IMR-90 (cell line): ENCODE results near the gene ATG9A. TPM values are rescaled to one million over a fixed set of nuclear protein-coding genes. Genes with fewer than 3 reads are reported as not detected.
A peak's percentile ranks its signal among the peaks of the same experiment; 100 is the strongest.

Source experiments
- ATAC-seq: fragments of 200-7000 bp; cut with Tn5 transposase; 2 replicates; pipeline ENCODE4 v1.9.1; 2020; ENCODE audit warnings: low read depth, mild to moderate bottlenecking, moderate library complexity
- BruUV-seq: library from RNA; stranded (reverse); fragments of 400-500 nt; replicated peaks from 2 replicates; lab custom pipeline; 2021; lab: Mats Ljungman, UMichigan
- CTCF ChIA-PET: fragments of 300-600 bp; formaldehyde crosslinking; extraction: SDS; loops from one replicate; lab custom pipeline; 2021; ENCODE audit warnings: antibody characterized with exemption; lab: Yijun Ruan, JAX
- POLR2A ChIA-PET: fragments of 300-600 bp; sonication (Branson Sonifier 250); formaldehyde crosslinking; loops from one replicate; lab custom pipeline; 2022; ENCODE audit warnings: antibody characterized with exemption; ENCODE audit not compliant: unreplicated experiment; lab: Charles Lee
- DNase-seq: peaks from one replicate; pipeline ENCODE4 v3.0.0; 2013
- H2AFZ ChIP-seq: replicated peaks from 2 replicates; pipeline ENCODE3; 2013; ENCODE audit warnings: low read length, mild to moderate bottlenecking; ENCODE audit not compliant: poor library complexity
- H2AK5ac ChIP-seq: 2 replicates; pipeline ENCODE4 v1.6.1; 2013; ENCODE audit warnings: low read depth, low read length, inconsistent platforms
- H2AK9ac ChIP-seq: replicated peaks from 2 replicates; pipeline ENCODE3; 2013; ENCODE audit warnings: mild to moderate bottlenecking, low read depth, low read length, moderate library complexity; ENCODE audit not compliant: poor library complexity
- H2BK120ac ChIP-seq: 2 replicates; pipeline ENCODE4 v1.6.1; 2013; ENCODE audit warnings: low read depth, low read length, inconsistent platforms
- H2BK15ac ChIP-seq: 3 replicates; pipeline ENCODE4 v1.6.1; 2013; ENCODE audit warnings: low read depth, low read length, inconsistent platforms
- H2BK20ac ChIP-seq: 2 replicates; pipeline ENCODE4 v1.6.1; 2013; ENCODE audit warnings: low read depth, mild to moderate bottlenecking, inconsistent platforms, low read length, moderate library complexity
- H2BK5ac ChIP-seq: 2 replicates; pipeline ENCODE4 v1.6.1; 2013; ENCODE audit warnings: mild to moderate bottlenecking, low read depth, low read length, inconsistent platforms; ENCODE audit not compliant: poor library complexity, severe bottlenecking
- H3K14ac ChIP-seq: replicated peaks from 2 replicates; pipeline ENCODE4 v1.6.1; 2013; ENCODE audit warnings: low read depth, low read length, inconsistent platforms
- H3K18ac ChIP-seq: 2 replicates; pipeline ENCODE4 v1.6.1; 2013; ENCODE audit warnings: low read depth, low read length, control low read depth
- H3K23ac ChIP-seq: 2 replicates; pipeline ENCODE4 v1.6.1; 2013; ENCODE audit warnings: low read depth, low read length, inconsistent platforms
- H3K27ac ChIP-seq: 2 replicates; pipeline ENCODE4 v1.5.1; 2013; ENCODE audit warnings: mild to moderate bottlenecking, control low read depth, low read length; ENCODE audit not compliant: insufficient read depth
- H3K27me3 ChIP-seq: 2 replicates; pipeline ENCODE4 v1.6.1; 2013; ENCODE audit warnings: low read length; ENCODE audit not compliant: control insufficient read depth, insufficient read depth
- H3K36me3 ChIP-seq: 2 replicates; pipeline ENCODE4 v1.6.1; 2013; ENCODE audit warnings: low read length, mixed read lengths; ENCODE audit not compliant: control insufficient read depth, insufficient read depth
- H3K4ac ChIP-seq: 2 replicates; pipeline ENCODE4 v1.6.1; 2013; ENCODE audit warnings: low read depth, low read length, inconsistent platforms
- H3K4me1 ChIP-seq: 2 replicates; pipeline ENCODE4 v1.6.1; 2013; ENCODE audit warnings: low read length, mixed read lengths; ENCODE audit not compliant: control insufficient read depth, insufficient read depth
- H3K4me2 ChIP-seq: 2 replicates; pipeline ENCODE4 v1.6.1; 2013; ENCODE audit warnings: low read depth, mild to moderate bottlenecking, control low read depth, low read length, moderate library complexity
- H3K4me3 ChIP-seq: 2 replicates; pipeline ENCODE4 v1.5.1; 2013; ENCODE audit warnings: low read depth, mild to moderate bottlenecking, control low read depth, low read length, moderate library complexity; ENCODE audit not compliant: insufficient read depth
- H3K56ac ChIP-seq: 2 replicates; pipeline ENCODE4 v1.6.1; 2013; ENCODE audit warnings: low read length, inconsistent platforms; ENCODE audit not compliant: insufficient read depth; ENCODE audit errors: extremely low read depth
- H3K79me1 ChIP-seq, 2 experiments: 2 replicates each; pipeline ENCODE4 v1.6.1; 2013; ENCODE audit warnings: low read length in 2 of 2, inconsistent platforms in 1 of 2, low read depth in 1 of 2
- H3K9ac ChIP-seq: 2 replicates; pipeline ENCODE4 v1.6.1; 2013; ENCODE audit warnings: low read depth, low read length, control low read depth
- H3K9me1 ChIP-seq: 2 replicates; pipeline ENCODE4 v1.6.1; 2013; ENCODE audit warnings: low read length, inconsistent platforms; ENCODE audit not compliant: insufficient read depth
- H3K9me3 ChIP-seq: 2 replicates; pipeline ENCODE4 v1.6.1; 2013; ENCODE audit warnings: low read length; ENCODE audit not compliant: control insufficient read depth, insufficient read depth
- H4K20me1 ChIP-seq: 2 replicates; pipeline ENCODE4 v1.6.1; 2013; ENCODE audit warnings: low read length, inconsistent platforms; ENCODE audit not compliant: insufficient read depth
- H4K5ac ChIP-seq: 2 replicates; pipeline ENCODE4 v1.6.1; 2013; ENCODE audit warnings: mild to moderate bottlenecking, low read depth, low read length, control low read depth
- H4K8ac ChIP-seq, 2 experiments: 2 replicates each; pipeline ENCODE4 v1.6.1; 2013; ENCODE audit warnings: low read depth in 2 of 2, low read length in 2 of 2, control low read depth in 1 of 2, inconsistent platforms in 1 of 2
- H4K91ac ChIP-seq: 2 replicates; pipeline ENCODE4 v1.6.1; 2013; ENCODE audit warnings: low read depth, low read length, inconsistent platforms; ENCODE audit not compliant: insufficient read depth
- BHLHE40 ChIP-seq: fragments of 150-350 bp; IDR thresholded peaks from 2 replicates; pipeline ENCODE4 v1.6.1; 2016; ENCODE audit warnings: mild to moderate bottlenecking, low read depth, low read length
- FOS ChIP-seq: fragments of 150-350 bp; IDR thresholded peaks from 2 replicates; pipeline ENCODE4 v1.6.1; 2016; ENCODE audit warnings: low read depth, low read length
- MAZ ChIP-seq: IDR thresholded peaks from 2 replicates; pipeline ENCODE4 v1.6.1; 2012; ENCODE audit warnings: low read depth, mild to moderate bottlenecking, low read length, improper control_type of control experiment, moderate library complexity, borderline replicate concordance
- MXI1 ChIP-seq: IDR thresholded peaks from 2 replicates; pipeline ENCODE4 v1.6.1; 2012; ENCODE audit warnings: low read depth, mild to moderate bottlenecking, low read length, moderate library complexity, borderline replicate concordance
- RAD21 ChIP-seq: IDR thresholded peaks from 2 replicates; pipeline ENCODE4 v1.6.1; 2012; ENCODE audit warnings: low read length, improper control_type of control experiment
- RCOR1 ChIP-seq: IDR thresholded peaks from 2 replicates; pipeline ENCODE4 v1.6.1; 2012; ENCODE audit warnings: mild to moderate bottlenecking, low read length, improper control_type of control experiment; ENCODE audit not compliant: insufficient replicate concordance
- WGBS, 2 experiments: methylation state at CpG; one replicate each; pipeline versions ENCODE4 v1.1.5 to v1.1.7; 2013; ENCODE audit warnings: missing lambda C conversion rate in 2 of 2; ENCODE audit not compliant: insufficient read length in 1 of 2; ENCODE audit errors: extremely low coverage in 2 of 2; 5-methylcytosine and 5-hydroxymethylcytosine counted together
- dilution Hi-C: fragments of 300-500 bp; cut with HindIII; formaldehyde crosslinking; loops from one replicate; pipeline ENCODE4 v1.14.3; 2018; ENCODE audit warnings: low sequenced_read_pairs; ENCODE audit not compliant: unreplicated experiment
- in situ Hi-C: fragments of 300-500 bp; cut with MboI; formaldehyde crosslinking; loops from 3 replicates; pipeline ENCODE4 v1.14.3; 2019; ENCODE audit warnings: low sequenced_read_pairs, inconsistent platforms, mixed read lengths
- intact Hi-C: fragments of 100-400 bp; cut with micrococcal nuclease; formaldehyde crosslinking; loops from 2 replicates; pipeline ENCODE4 v1.10.0; 2022
- polyA plus RNA-seq, 3 experiments: library from polyadenylated mRNA; depleted of rRNA; stranded (reverse); fragments of >200 nt; gene quantifications; 2 replicates each; pipeline ENCODE4 v1.2.3, GENCODE V29; 2012; ENCODE audit warnings: low replicate concordance in 1 of 3
- total RNA-seq: library from RNA; depleted of rRNA; stranded (reverse); fragments of >200 nt; gene quantifications from 2 replicates; pipeline ENCODE4 v1.2.3, GENCODE V29; 2012
- TF ChIP-seq, protein P1 (sequence below): fragments of 150-350 bp; IDR thresholded peaks from 2 replicates; pipeline ENCODE4 v1.6.1; 2017; ENCODE audit warnings: mild to moderate bottlenecking, antibody characterized with exemption, low read length, low read depth
- TF ChIP-seq, protein P2 (sequence below): fragments of 150-350 bp; IDR thresholded peaks from 2 replicates; pipeline ENCODE4 v1.6.1; 2016; ENCODE audit warnings: low read depth, mild to moderate bottlenecking, low read length, moderate library complexity, borderline replicate concordance

ATG9A gene
- total and polyA plus RNA-seq, 2 of the 4 experiments (the other 2 are of a cell fraction): 35.1 to 58.3 TPM

DNA sequence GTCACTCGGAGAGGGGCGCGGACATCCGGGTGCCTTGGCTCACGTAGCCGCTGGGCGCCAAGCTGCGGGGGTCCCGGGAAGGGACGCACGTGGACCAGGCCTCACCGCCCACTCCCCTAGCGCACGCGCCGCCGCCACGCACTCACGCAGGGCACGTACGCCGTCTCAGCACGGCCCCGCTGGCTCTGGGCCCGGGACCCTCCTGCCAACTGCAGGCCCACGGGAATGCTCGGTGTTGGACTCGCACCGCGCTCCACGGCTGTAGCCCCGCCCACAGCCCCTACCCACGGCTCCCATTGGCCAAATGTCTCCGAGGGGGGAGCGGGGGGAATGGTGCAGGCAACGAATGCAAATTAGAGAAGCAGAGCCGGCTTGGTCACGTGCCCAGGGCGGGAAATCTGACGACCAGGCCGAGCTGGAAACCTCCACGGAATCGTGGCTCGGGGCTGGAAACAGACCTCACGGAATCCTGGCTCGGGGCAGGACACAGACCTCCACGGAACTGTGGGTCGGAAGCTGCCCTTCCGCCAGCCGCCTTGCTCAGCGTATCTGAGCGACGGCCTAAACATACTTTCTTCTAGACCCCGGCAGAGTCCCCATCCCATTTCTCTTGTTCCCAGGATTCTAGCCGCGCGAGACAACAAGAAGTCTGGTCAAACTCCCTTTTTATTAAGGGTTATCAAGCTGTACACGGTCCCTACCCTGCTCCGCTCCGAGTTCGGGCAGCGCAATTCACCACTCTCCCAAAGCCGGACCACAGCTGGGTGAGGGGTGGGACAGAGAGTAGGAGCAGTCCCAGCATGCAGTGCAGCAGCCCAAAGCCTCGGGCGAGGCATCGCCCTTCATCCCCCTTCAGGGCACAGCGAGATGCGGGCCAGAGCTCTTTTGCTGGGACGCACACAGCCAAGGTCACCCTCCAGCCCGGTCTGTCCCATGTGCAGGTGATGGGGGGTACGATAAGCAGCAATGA, 10.4 kb downstream of the ATG9A start, which contains the start of gene ABCB6:
Gene ABCB6 (minus strand): TSS at position 227 of the 970 bp plus-strand sequence. CDS start 285 bp downstream, outside the sequence.
- peak within 1 kb of the TSS; percentile 97 for H4K91ac ChIP-seq
- H2AK9ac ChIP-seq: peak within 1 kb of the TSS; percentile 97
- H3K27ac ChIP-seq: peak within 1 kb of the TSS; percentile 92
- intact Hi-C loops (loop anchor here (1.0 to 2.0 kb wide), 3 partner anchors 59 to 79 kb away; partner anchors contain the start of genes DNAJB2 and NHEJ1), dilution Hi-C loops (no loop called here), in situ Hi-C loops (no loop called here)
- peak within 1 kb of the TSS; percentile 82; the same call in 1 of the 2 replicates for H3K56ac ChIP-seq
- peak; percentile 90 for DNase-seq
- CTCF ChIA-PET: interaction anchor here (0.8 to 0.9 kb wide), 2 partner anchors 13 to 76 kb away, joined by 3 read pairs; partner anchors contain the start of gene ZFAND2B
- H2BK15ac ChIP-seq: peak within 1 kb of the TSS; percentile 41; the same call in 1 of the 3 replicates
- peak within 1 kb of the TSS; percentile 90 for H2BK120ac ChIP-seq
- peak within 1 kb of the TSS; percentile 98 for H3K23ac ChIP-seq
- peaks cover 11% of the 10 kb centered on the region for H4K20me1 ChIP-seq
- peak within 1 kb of the TSS; percentile 54 for H3K4me3 ChIP-seq
- peak within 1 kb of the TSS; percentile 93 for H3K4me2 ChIP-seq
- ATAC-seq: peak; percentile 89
- H2AFZ ChIP-seq: peak within 1 kb of the TSS; percentile 91
- H3K9me3 ChIP-seq: no peaks in the 10 kb centered on the region
- H2BK5ac ChIP-seq: peak within 1 kb of the TSS; percentile 91
- H3K79me1 ChIP-seq: peaks cover 8 to 31% of the 10 kb centered on the region in 2 experiments; a peak in 3 of 4 replicates
- peak within 1 kb of the TSS; percentile 16 to 87; a peak in 3 of 4 replicates for H4K8ac ChIP-seq
- H3K27me3 ChIP-seq: no peaks in the 10 kb centered on the region
- POLR2A ChIA-PET: no interaction called here
- peaks cover 50% of the 10 kb centered on the region for H3K36me3 ChIP-seq
- H3K4ac ChIP-seq: peak within 1 kb of the TSS; percentile 98
- TF ChIP-seq RCOR1: no peak
- TF ChIP-seq, protein P1, sequence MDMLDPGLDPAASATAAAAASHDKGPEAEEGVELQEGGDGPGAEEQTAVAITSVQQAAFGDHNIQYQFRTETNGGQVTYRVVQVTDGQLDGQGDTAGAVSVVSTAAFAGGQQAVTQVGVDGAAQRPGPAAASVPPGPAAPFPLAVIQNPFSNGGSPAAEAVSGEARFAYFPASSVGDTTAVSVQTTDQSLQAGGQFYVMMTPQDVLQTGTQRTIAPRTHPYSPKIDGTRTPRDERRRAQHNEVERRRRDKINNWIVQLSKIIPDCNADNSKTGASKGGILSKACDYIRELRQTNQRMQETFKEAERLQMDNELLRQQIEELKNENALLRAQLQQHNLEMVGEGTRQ: peak; percentile 98
- TF ChIP-seq RAD21: no peak
- peak; percentile 83 for TF ChIP-seq BHLHE40
- peak; percentile 52; the same call in 1 of the 2 replicates for TF ChIP-seq MAZ
- no peak for TF ChIP-seq FOS
- TF ChIP-seq, protein P2, sequence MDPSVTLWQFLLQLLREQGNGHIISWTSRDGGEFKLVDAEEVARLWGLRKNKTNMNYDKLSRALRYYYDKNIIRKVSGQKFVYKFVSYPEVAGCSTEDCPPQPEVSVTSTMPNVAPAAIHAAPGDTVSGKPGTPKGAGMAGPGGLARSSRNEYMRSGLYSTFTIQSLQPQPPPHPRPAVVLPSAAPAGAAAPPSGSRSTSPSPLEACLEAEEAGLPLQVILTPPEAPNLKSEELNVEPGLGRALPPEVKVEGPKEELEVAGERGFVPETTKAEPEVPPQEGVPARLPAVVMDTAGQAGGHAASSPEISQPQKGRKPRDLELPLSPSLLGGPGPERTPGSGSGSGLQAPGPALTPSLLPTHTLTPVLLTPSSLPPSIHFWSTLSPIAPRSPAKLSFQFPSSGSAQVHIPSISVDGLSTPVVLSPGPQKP: no peak
- peak; percentile 84 for TF ChIP-seq MXI1
- H3K14ac ChIP-seq: peak within 1 kb of the TSS; percentile 88
- peak within 1 kb of the TSS; percentile 81 for H3K18ac ChIP-seq
- WGBS, 2 experiments: 3% methylated on average over 32 of the region's 71 CpGs; no CpG with 5 or more reads in 1 of the 2 experiments
- BruUV-seq: no TSS peak
- peak within 1 kb of the TSS; percentile 90 for H2AK5ac ChIP-seq
- peaks cover 6% of the 10 kb centered on the region for H3K9me1 ChIP-seq
- peak within 1 kb of the TSS; percentile 53; the same call in 1 of the 2 replicates for H2BK20ac ChIP-seq
- peak within 1 kb of the TSS; percentile 77 for H3K9ac ChIP-seq
- peak within 1 kb of the TSS; percentile 78 for H4K5ac ChIP-seq
- H3K4me1 ChIP-seq: peaks cover 5% of the 10 kb centered on the region; the same call in 1 of the 2 replicates
